ENCODE measurements around the gene SLC39A9. TPM values are rescaled to one million over a fixed set of nuclear protein-coding genes. Genes with fewer than 3 reads are reported as not detected.

The SLC39A9 gene
- total RNA-seq, 1 experiment from 2014 or later = 39.8 TPM

DNA sequence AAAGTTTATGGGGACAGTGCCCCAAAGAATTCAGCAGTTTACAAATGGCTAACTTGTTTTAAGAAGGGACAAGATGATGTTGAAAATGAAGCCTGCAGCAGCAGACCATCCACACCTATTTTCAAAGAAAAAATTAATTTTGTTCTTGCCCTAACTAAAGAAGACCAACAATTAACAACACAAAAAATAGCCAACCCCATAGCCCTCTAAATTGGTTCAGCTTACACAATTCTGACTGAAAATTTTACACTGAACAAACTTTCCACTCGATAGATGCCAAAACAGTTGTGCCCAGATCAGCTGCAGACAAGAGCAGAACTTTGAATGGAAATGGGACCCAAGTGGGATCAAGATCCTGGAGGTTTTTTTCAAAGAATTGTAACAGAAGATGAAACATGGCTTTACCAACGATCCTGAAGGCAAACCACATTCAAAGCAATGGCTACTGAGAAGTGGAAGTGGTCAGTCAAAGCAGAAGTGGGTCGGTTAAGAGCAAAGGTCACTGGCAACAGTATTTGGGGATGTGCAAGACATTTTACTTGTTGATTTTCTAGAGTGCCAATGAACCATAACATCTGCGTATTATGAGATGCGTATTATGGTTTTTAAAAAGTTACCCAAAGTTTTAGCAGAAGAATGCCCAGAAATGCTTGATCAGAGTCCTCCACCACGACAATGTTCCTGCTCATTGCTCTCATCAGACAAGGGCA lies 30.0 kb downstream of the SLC39A9 start:
- Histone ChIP-seq H2BK5ac (ENCODE audit: insufficient read length, low read length) (no peak overlapping the region), H3K4me1 (ENCODE audit: insufficient read depth, low read length) (no peaks in the 10 kb centered on the region), H3K18ac (ENCODE audit: insufficient read length, low read depth, low read length) (no peak overlapping the region), H2AK5ac (ENCODE audit: insufficient read length, low read length) (no peak overlapping the region), H3K23ac (ENCODE audit: insufficient read length, low read depth, low read length) (no peak overlapping the region), H3T11ph (ENCODE audit: low read length) (no peak overlapping the region), H2BK20ac (ENCODE audit: low read depth, low read length, poor library complexity, severe bottlenecking) (no peak overlapping the region), H3K14ac (ENCODE audit: insufficient read depth, low read length) (no peak overlapping the region), H2BK120ac (ENCODE audit: low read depth, low read length, poor library complexity, severe bottlenecking) (no peak overlapping the region), H3K4me2 (ENCODE audit: insufficient read depth, insufficient read length, low read length) (no peak overlapping the region), H3K9ac (ENCODE audit: extremely low read depth, insufficient read length, low read length) (no peak overlapping the region), H3K79me1 (ENCODE audit: insufficient read depth, low read depth, low read length, poor library complexity, severe bottlenecking) (peaks cover 3% of the 10 kb centered on the region), H3K56ac (ENCODE audit: insufficient read length, low read depth, low read length) (no peak overlapping the region), H4K91ac (ENCODE audit: insufficient read length, low read depth, low read length) (no peak overlapping the region), H4K20me1 (ENCODE audit: control insufficient read depth, insufficient read depth, insufficient read length) (no peaks in the 10 kb centered on the region), H2AFZ (ENCODE audit: low read length) (no peak overlapping the region), H4K8ac (replicated peaks; ENCODE audit: insufficient read length, low read depth, low read length) (no peak overlapping the region), H3K27ac (ENCODE audit: insufficient read length, low read depth, low read length) (no peak overlapping the region), H3K23me2 (ENCODE audit: insufficient read length, low read depth, low read length, poor library complexity, severe bottlenecking) (no peaks in the 10 kb centered on the region), H3K79me2 (ENCODE audit: insufficient read depth, low read length) (no peaks in the 10 kb centered on the region), H2BK15ac (ENCODE audit: low read depth, low read length) (no peak overlapping the region), H4K5ac (ENCODE audit: insufficient read length, low read depth, low read length) (no peak overlapping the region), H3K9me3 (ENCODE audit: control insufficient read depth, low read depth, low read length) (no peaks in the 10 kb centered on the region), H3K27me3 (ENCODE audit: insufficient read depth, low read length) (no peaks in the 10 kb centered on the region), H3K4ac (ENCODE audit: low read depth, low read length) (no peak overlapping the region), H2BK12ac (ENCODE audit: insufficient read length, low read depth, low read length) (no peak overlapping the region)
- no CpG with 5 or more reads among the region's 6 CpGs for WGBS (ENCODE audit: extremely low coverage, insufficient read length, low lambda C conversion rate)
- H3K36me3 Mint-ChIP-seq (ENCODE audit: insufficient read depth in 1 of 3, low read depth in 3 of 3) = peaks cover 5 to 34% (median 34%) of the 10 kb centered on the region in 3 experiments; a peak in 6 of 7 replicates
- TF ChIP-seq, protein P1, sequence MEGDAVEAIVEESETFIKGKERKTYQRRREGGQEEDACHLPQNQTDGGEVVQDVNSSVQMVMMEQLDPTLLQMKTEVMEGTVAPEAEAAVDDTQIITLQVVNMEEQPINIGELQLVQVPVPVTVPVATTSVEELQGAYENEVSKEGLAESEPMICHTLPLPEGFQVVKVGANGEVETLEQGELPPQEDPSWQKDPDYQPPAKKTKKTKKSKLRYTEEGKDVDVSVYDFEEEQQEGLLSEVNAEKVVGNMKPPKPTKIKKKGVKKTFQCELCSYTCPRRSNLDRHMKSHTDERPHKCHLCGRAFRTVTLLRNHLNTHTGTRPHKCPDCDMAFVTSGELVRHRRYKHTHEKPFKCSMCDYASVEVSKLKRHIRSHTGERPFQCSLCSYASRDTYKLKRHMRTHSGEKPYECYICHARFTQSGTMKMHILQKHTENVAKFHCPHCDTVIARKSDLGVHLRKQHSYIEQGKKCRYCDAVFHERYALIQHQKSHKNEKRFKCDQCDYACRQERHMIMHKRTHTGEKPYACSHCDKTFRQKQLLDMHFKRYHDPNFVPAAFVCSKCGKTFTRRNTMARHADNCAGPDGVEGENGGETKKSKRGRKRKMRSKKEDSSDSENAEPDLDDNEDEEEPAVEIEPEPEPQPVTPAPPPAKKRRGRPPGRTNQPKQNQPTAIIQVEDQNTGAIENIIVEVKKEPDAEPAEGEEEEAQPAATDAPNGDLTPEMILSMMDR (conservative IDR thresholded peaks at IDR 0.05) = no peak
- no peak overlapping the region for H3K27ac Mint-ChIP-seq
- H3K4me1 Mint-ChIP-seq = no peaks in the 10 kb centered on the region
- no peak overlapping the region for H3K4me3 Mint-ChIP-seq
- no peaks in the 10 kb centered on the region for H3K9me3 Mint-ChIP-seq
- no peaks in the 10 kb centered on the region for H3K27me3 Mint-ChIP-seq (ENCODE audit: low read depth)
- no peak for DNase-seq
